Smooth muscle cell (in vitro differentiated cells): ENCODE measurements around the gene NRXN3. TPM values are rescaled to one million over a fixed set of nuclear protein-coding genes. Genes with fewer than 3 reads are reported as not detected.

ENCODE experiments used
- DNase-seq: peaks from one replicate; lab custom pipeline; 2025; ENCODE audit not compliant: unreplicated experiment; lab: John Stamatoyannopoulos, UW
- H2AFZ ChIP-seq: fragments of 200-600 bp; sonication (generic); 2 replicates; pipeline ENCODE4 v1.6.0; 2016; ENCODE audit warnings: antibody characterized with exemption, low read depth, mild to moderate bottlenecking
- H3F3A ChIP-seq: fragments of 200-600 bp; sonication (generic); 2 replicates; pipeline ENCODE4 v1.6.0; 2017; ENCODE audit warnings: antibody characterized with exemption, low read depth
- H3K27ac ChIP-seq: fragments of 200-600 bp; sonication (generic); 2 replicates; pipeline ENCODE4 v1.5.1; 2016; ENCODE audit warnings: low read depth, mild to moderate bottlenecking
- H3K27me3 ChIP-seq: fragments of 200-600 bp; sonication (generic); 2 replicates; pipeline ENCODE4 v1.6.1; 2016; ENCODE audit warnings: low read depth, mild to moderate bottlenecking
- H3K36me3 ChIP-seq: fragments of 200-600 bp; sonication (generic); 2 replicates; pipeline ENCODE4 v1.5.1; 2016; ENCODE audit warnings: low read depth
- H3K4me1 ChIP-seq: fragments of 200-600 bp; sonication (generic); 2 replicates; pipeline ENCODE4 v1.5.1; 2016; ENCODE audit warnings: low read depth
- H3K4me2 ChIP-seq: fragments of 200-600 bp; sonication (generic); 2 replicates; pipeline ENCODE4 v1.6.0; 2016; ENCODE audit warnings: mild to moderate bottlenecking
- H3K4me3 ChIP-seq: fragments of 200-600 bp; sonication (generic); 2 replicates; pipeline ENCODE4 v1.5.1; 2016; ENCODE audit warnings: mild to moderate bottlenecking
- H3K79me2 ChIP-seq: fragments of 200-600 bp; sonication (generic); 2 replicates; pipeline ENCODE4 v1.6.0; 2016; ENCODE audit warnings: low read depth, mild to moderate bottlenecking
- H3K9ac ChIP-seq: fragments of 200-600 bp; sonication (generic); 2 replicates; pipeline ENCODE4 v1.6.0; 2016; ENCODE audit warnings: low read depth
- H3K9me3 ChIP-seq: fragments of 200-600 bp; sonication (generic); replicated peaks from 2 replicates; pipeline ENCODE4 v1.5.1; 2016; ENCODE audit warnings: low read depth
- H4K20me1 ChIP-seq: fragments of 200-600 bp; sonication (generic); 2 replicates; pipeline ENCODE4 v1.6.0; 2016; ENCODE audit warnings: low read depth
- CTCF ChIP-seq: fragments of 200-600 bp; sonication (generic); IDR thresholded peaks from 2 replicates; pipeline ENCODE4 v1.5.1; 2017; ENCODE audit warnings: borderline replicate concordance, mild to moderate bottlenecking, antibody characterized with exemption; ENCODE audit not compliant: insufficient read depth, poor library complexity, severe bottlenecking
- WGBS: methylation state at CpG from one replicate; pipeline ENCODE4 v1.1.7; 2016; ENCODE audit warnings: low lambda C conversion rate; 5-methylcytosine and 5-hydroxymethylcytosine counted together
- polyA plus RNA-seq: library from polyadenylated mRNA; unstranded; fragments of >200 nt; fragmentation: Nextera tagmentation; extraction: Ambion mirVana; gene quantifications from 2 replicates; pipeline ENCODE4 v1.2.1, GENCODE V29; 2016
- total RNA-seq: library from RNA; depleted of rRNA; stranded (reverse); fragments of >200 nt; gene quantifications from 2 replicates; pipeline ENCODE4 v1.2.3, GENCODE V29; 2014

Gene NRXN3
- total and polyA plus RNA-seq, 2 experiments from 2014 or later = 1.2 to 7.0 TPM

- H3K27ac ChIP-seq = no peak overlapping the region
- TF ChIP-seq CTCF = no peak
- H3K9ac ChIP-seq = no peak overlapping the region
- peaks cover 27% of the 10 kb centered on the region for H3K4me1 ChIP-seq
- H3K4me3 ChIP-seq = no peak overlapping the region
- WGBS = 65% methylated on average over 2 of the region's 2 CpGs
- H3K27me3 ChIP-seq = peaks cover 7% of the 10 kb centered on the region
- H3K9me3 ChIP-seq = no peaks in the 10 kb centered on the region
- no peaks in the 10 kb centered on the region for H4K20me1 ChIP-seq
- no peak for DNase-seq
- H3F3A ChIP-seq = no peaks in the 10 kb centered on the region
- H3K79me2 ChIP-seq = no peaks in the 10 kb centered on the region
- H3K4me2 ChIP-seq = no peak overlapping the region
- no peak overlapping the region for H2AFZ ChIP-seq
- no peaks in the 10 kb centered on the region for H3K36me3 ChIP-seq
These were observed 920.5 kb downstream of the NRXN3 start for GRCh38 chr14:79090641-79091180.

GRCh38 chr14:79091381-79091963 lies 921.3 kb downstream of the NRXN3 start:
- Histone ChIP-seq H3K27ac (no peak overlapping the region), H3K36me3 (no peaks in the 10 kb centered on the region), H2AFZ (no peak overlapping the region), H3K4me1 (peaks cover 27% of the 10 kb centered on the region), H3K9ac (no peak overlapping the region), H3K4me3 (no peak overlapping the region), H3K27me3 (peaks cover 7% of the 10 kb centered on the region), H3K79me2 (no peaks in the 10 kb centered on the region), H3K9me3 (no peaks in the 10 kb centered on the region), H4K20me1 (no peaks in the 10 kb centered on the region), H3F3A (no peaks in the 10 kb centered on the region), H3K4me2 (no peak overlapping the region)
- WGBS = 53% methylated on average over 4 of the region's 4 CpGs
- TF ChIP-seq CTCF = no peak
- DNase-seq = no peak

GRCh38 chr14:79093531-79093930 lies 923.4 kb downstream of the NRXN3 start:
- 71% methylated on average over 5 of the region's 5 CpGs for WGBS
- no peak overlapping the region for H2AFZ ChIP-seq
- no peaks in the 10 kb centered on the region for H3K9me3 ChIP-seq

More at GRCh38 chr14:79093531-79093930, 923.4 kb downstream of the NRXN3 start:
- Histone ChIP-seq H3K36me3 (no peaks in the 10 kb centered on the region), H4K20me1 (no peaks in the 10 kb centered on the region), H3K79me2 (no peaks in the 10 kb centered on the region), H3K27me3 (peaks cover 7% of the 10 kb centered on the region), H3K9ac (no peak overlapping the region), H3K4me2 (no peak overlapping the region), H3K27ac (no peak overlapping the region), H3F3A (no peaks in the 10 kb centered on the region), H3K4me3 (no peak overlapping the region), H3K4me1 (peaks cover 27% of the 10 kb centered on the region)
- no peak for TF ChIP-seq CTCF
- DNase-seq = no peak
